GM10248 (cell line): ENCODE results near the gene PRTG.
"Not testable (repeated sequence)": the region's sequence is repeated elsewhere in the genome, so short reads cannot be mapped to it uniquely, and the experiment has no call there.

Source experiments
- CTCF ChIA-PET: fragments of 300-600 bp; sonication (Branson Sonifier 250); formaldehyde crosslinking; extraction: SDS; loops from one replicate; lab custom pipeline; 2021; ENCODE audit warnings: antibody characterized with exemption; lab: Yijun Ruan, JAX
- POLR2A ChIA-PET: fragments of 350-650 bp; sonication (Branson Sonifier 250); formaldehyde crosslinking; extraction: SDS; loops from one replicate; lab custom pipeline; 2020; ENCODE audit warnings: antibody characterized with exemption; lab: Yijun Ruan, JAX
- DNase-seq: peaks from one replicate; pipeline ENCODE4 v3.0.0; 2012; ENCODE audit errors: extremely low spot score
- CTCF ChIP-seq: IDR thresholded peaks from 2 replicates; pipeline ENCODE4 v1.5.1; 2012; ENCODE audit warnings: mild to moderate bottlenecking, low read depth; ENCODE audit errors: extremely low read depth, missing control alignments, control extremely low read depth

The PRTG gene

GRCh38 chr15:55770806-55771205 lies 27.9 kb upstream of the PRTG start:
- CTCF ChIA-PET = no interaction called here
- POLR2A ChIA-PET = interaction anchor here (0.7 kb wide), 1 partner anchor 448 kb away, joined by 3 read pairs; no protein-coding TSS in a partner anchor
- no peak for DNase-seq
- no peak for TF ChIP-seq CTCF

GRCh38 chr15:55770261-55770660 lies 27.3 kb upstream of the PRTG start:
- POLR2A ChIA-PET = interaction anchor here (0.7 kb wide), 1 partner anchor 447 kb away, joined by 3 read pairs; no protein-coding TSS in a partner anchor
- no peak for TF ChIP-seq CTCF
- CTCF ChIA-PET = no interaction called here
- DNase-seq = no peak

GRCh38 chr15:55768670-55769185 lies 25.8 kb upstream of the PRTG start:
- DNase-seq = no peak
- no peak for TF ChIP-seq CTCF
- ChIA-PET CTCF (no interaction called here), POLR2A (no interaction called here)

- no peak for DNase-seq
- ChIA-PET CTCF (no interaction called here), POLR2A (no interaction called here)
- no peak for TF ChIP-seq CTCF
Observed at GRCh38 chr15:55766676-55767075, 23.7 kb upstream of the PRTG start.

- ChIA-PET POLR2A (no interaction called here), CTCF (interaction anchor here (3.4 kb wide), 1 partner anchor 10 kb away, joined by 23 read pairs; no protein-coding TSS in a partner anchor)
- no peak for DNase-seq
- TF ChIP-seq CTCF = no peak
Observed at GRCh38 chr15:55764398-55764797, 21.4 kb upstream of the PRTG start.

GRCh38 chr15:55758580-55758986 lies 15.6 kb upstream of the PRTG start:
- ChIA-PET CTCF (interaction anchor here (2.7 kb wide), 1 partner anchor 16 kb away, joined by 10 read pairs; no protein-coding TSS in a partner anchor), POLR2A (no interaction called here)
- DNase-seq = no peak
- no peak for TF ChIP-seq CTCF

GRCh38 chr15:55753433-55753832 lies 10.5 kb upstream of the PRTG start:
- DNase-seq, POLR2A ChIA-PET: not testable (repeated sequence)
- CTCF ChIA-PET = interaction anchor here (1.4 to 2.2 kb wide), 2 partner anchors 9 to 21 kb away, joined by 3 to 5 read pairs; no protein-coding TSS in a partner anchor
